GM23338 (cell line): ENCODE data around the gene CFAP100.

Experiments
- CREB1 ChIP-seq: fragments of 250-450 bp; sonication (Bioruptor Pico); IDR thresholded peaks from 2 replicates; pipeline ENCODE4 v1.5.0; 2020; ENCODE audit warnings: low read depth, mild to moderate bottlenecking, moderate library complexity
- CTCF ChIP-seq, 2 experiments: fragments of 200-600 bp in 1 of 2; sonication (generic) in 1 of 2; conservative IDR thresholded peaks; 2 replicates each; pipeline versions ENCODE4 v1.5.1 to v1.6.1; 2016 to 2017; ENCODE audit warnings: antibody characterized with exemption in 2 of 2, low read depth in 2 of 2, mild to moderate bottlenecking in 2 of 2, moderate library complexity in 1 of 2
- EZH2phosphoT487 ChIP-seq: fragments of 200-600 bp; sonication (generic); IDR thresholded peaks from one replicate; pipeline ENCODE4 v1.8.1; 2018; ENCODE audit warnings: antibody characterized with exemption; ENCODE audit not compliant: unreplicated experiment

GRCh38 chr3:126482503-126483255 is 88.0 kb downstream of the CFAP100 start:
- TF ChIP-seq CTCF (conservative IDR thresholded peaks at IDR 0.05; ENCODE audit: low read depth in 2 of 2) = no peak
- TF ChIP-seq CREB1 = no peak
- TF ChIP-seq EZH2phosphoT487 = no peak
